MCF 10A (cell line): ENCODE measurements around the gene PXK. TPM values are rescaled to one million over a fixed set of nuclear protein-coding genes. Genes with fewer than 3 reads are reported as not detected.

Experiments
- BruUV-seq: library from RNA; stranded (reverse); fragments of 400-500 nt; replicated peaks from 2 replicates; lab custom pipeline; 2021; lab: Mats Ljungman, UMichigan
- CTCF ChIA-PET: fragments of 300-600 bp; sonication (Branson Sonifier 250); formaldehyde crosslinking; extraction: SDS; loops from one replicate; lab custom pipeline; 2021; ENCODE audit warnings: antibody characterized with exemption, inconsistent platforms; lab: Yijun Ruan, JAX
- POLR2A ChIA-PET: fragments of 300-600, 350-650 bp; sonication (Branson Sonifier 250); formaldehyde crosslinking; extraction: SDS; loops from one replicate; lab custom pipeline; 2020; ENCODE audit warnings: antibody characterized with exemption, inconsistent platforms; lab: Yijun Ruan, JAX
- DNase-seq: peaks from one replicate; pipeline ENCODE4 v3.0.0-alpha.2; 2018; ENCODE audit not compliant: unreplicated experiment
- H3K27ac Mint-ChIP-seq: one replicate; pipeline ENCODE4 v1.8.0; 2022; ENCODE audit warnings: mild to moderate bottlenecking, low read depth, mixed read lengths; ENCODE audit not compliant: unreplicated experiment
- H3K27me3 Mint-ChIP-seq: one replicate; pipeline ENCODE4 v1.8.0; 2022; ENCODE audit warnings: mixed read lengths; ENCODE audit not compliant: insufficient read depth, unreplicated experiment
- H3K36me3 Mint-ChIP-seq: one replicate; pipeline ENCODE4 v1.8.0; 2022; ENCODE audit warnings: mild to moderate bottlenecking, moderate library complexity, mixed read lengths; ENCODE audit not compliant: insufficient read depth, unreplicated experiment
- H3K4me1 Mint-ChIP-seq: one replicate; pipeline ENCODE4 v1.8.0; 2022; ENCODE audit warnings: mixed read lengths; ENCODE audit not compliant: insufficient read depth, unreplicated experiment
- H3K4me3 Mint-ChIP-seq: one replicate; pipeline ENCODE4 v1.8.0; 2022; ENCODE audit warnings: mild to moderate bottlenecking, moderate library complexity, mixed read lengths; ENCODE audit not compliant: unreplicated experiment
- H3K9me3 Mint-ChIP-seq: one replicate; pipeline ENCODE4 v1.8.0; 2022; ENCODE audit warnings: mixed read lengths; ENCODE audit not compliant: unreplicated experiment
- intact Hi-C: fragments of 100-400 bp; cut with micrococcal nuclease; formaldehyde crosslinking; loops from 2 replicates; pipeline ENCODE4 v1.14.1; 2022
- total RNA-seq: library from RNA; stranded (reverse); gene quantifications from 2 replicates; pipeline ENCODE4 v1.2.3, GENCODE V29; 2022
- TF ChIP-seq, protein P1 (sequence below): fragments of 200-600 bp; IDR thresholded peaks from one replicate; pipeline ENCODE4 v1.8.0; 2022; ENCODE audit warnings: antibody characterized with exemption, mild to moderate bottlenecking; ENCODE audit not compliant: unreplicated experiment

PXK gene
- total RNA-seq, 1 experiment from 2014 or later, result 62.2 TPM

DNA sequence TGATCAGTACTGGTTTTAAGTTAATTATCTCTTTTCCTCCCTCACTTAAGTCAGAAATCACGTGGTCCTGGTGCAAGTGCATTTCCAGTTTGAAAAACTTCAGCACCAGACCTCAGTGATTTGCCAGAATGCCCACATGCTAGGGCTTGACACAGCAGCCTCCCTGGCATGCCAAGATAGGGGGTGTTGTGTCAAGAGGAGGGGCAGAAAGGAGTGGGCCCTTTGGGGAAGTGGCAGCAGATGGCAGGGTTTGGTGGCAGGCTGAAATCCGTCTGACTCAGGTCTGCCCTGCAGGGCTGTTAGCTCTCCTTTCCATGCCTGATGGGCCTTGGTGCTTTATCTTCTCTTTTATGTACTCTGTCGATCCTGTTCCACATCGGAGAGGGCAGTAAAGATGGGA is 23.4 kb downstream of the PXK start:
- no TSS peak for BruUV-seq
- Mint-ChIP-seq H3K4me1 (peaks cover 15% of the 10 kb centered on the region), H3K27me3 (no peaks in the 10 kb centered on the region), H3K9me3 (no peaks in the 10 kb centered on the region), H3K36me3 (peaks cover 12% of the 10 kb centered on the region), H3K27ac (no peak overlapping the region), H3K4me3 (no peak overlapping the region)
- intact Hi-C loops, result no loop called here
- CTCF ChIA-PET, result interaction anchor here (0.7 kb wide), 1 partner anchor 50 kb away, joined by 3 read pairs; the partner anchor contains the start of genes HTD2 and RPP14
- TF ChIP-seq, protein P1, sequence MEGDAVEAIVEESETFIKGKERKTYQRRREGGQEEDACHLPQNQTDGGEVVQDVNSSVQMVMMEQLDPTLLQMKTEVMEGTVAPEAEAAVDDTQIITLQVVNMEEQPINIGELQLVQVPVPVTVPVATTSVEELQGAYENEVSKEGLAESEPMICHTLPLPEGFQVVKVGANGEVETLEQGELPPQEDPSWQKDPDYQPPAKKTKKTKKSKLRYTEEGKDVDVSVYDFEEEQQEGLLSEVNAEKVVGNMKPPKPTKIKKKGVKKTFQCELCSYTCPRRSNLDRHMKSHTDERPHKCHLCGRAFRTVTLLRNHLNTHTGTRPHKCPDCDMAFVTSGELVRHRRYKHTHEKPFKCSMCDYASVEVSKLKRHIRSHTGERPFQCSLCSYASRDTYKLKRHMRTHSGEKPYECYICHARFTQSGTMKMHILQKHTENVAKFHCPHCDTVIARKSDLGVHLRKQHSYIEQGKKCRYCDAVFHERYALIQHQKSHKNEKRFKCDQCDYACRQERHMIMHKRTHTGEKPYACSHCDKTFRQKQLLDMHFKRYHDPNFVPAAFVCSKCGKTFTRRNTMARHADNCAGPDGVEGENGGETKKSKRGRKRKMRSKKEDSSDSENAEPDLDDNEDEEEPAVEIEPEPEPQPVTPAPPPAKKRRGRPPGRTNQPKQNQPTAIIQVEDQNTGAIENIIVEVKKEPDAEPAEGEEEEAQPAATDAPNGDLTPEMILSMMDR, result no peak
- POLR2A ChIA-PET, result interaction anchor here (1.8 kb wide), 1 partner anchor 11 kb away, joined by 5 read pairs; no protein-coding TSS in a partner anchor
- DNase-seq, result no peak

DNA sequence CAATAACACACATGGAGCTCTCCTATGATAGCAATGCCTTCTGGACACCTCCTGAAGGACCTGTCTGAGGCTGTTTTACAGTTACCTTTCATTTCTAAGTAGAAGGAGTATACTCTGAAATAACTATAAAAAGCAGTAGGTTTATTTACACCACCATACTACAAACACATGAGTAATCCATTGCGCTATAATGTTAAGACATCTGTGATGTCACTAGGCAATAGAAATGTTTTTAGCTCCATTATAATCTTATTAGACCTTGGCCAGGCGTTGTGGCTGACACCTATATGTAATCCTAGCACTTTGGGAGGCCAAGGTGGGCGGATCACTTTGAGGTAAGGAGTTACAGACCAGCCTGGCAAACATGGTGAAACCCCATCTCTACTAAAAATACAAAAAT is 24.7 kb downstream of the PXK start:
- Mint-ChIP-seq H3K27me3 (no peaks in the 10 kb centered on the region), H3K4me3 (no peak overlapping the region), H3K9me3 (no peaks in the 10 kb centered on the region), H3K36me3 (peaks cover 12% of the 10 kb centered on the region), H3K4me1 (peaks cover 15% of the 10 kb centered on the region), H3K27ac (no peak overlapping the region)
- BruUV-seq, result no TSS peak
- POLR2A ChIA-PET, result no interaction called here
- CTCF ChIA-PET, result interaction anchor here (0.8 to 1.0 kb wide), 2 partner anchors 35 to 58 kb away, joined by 3 read pairs; no protein-coding TSS in a partner anchor
- intact Hi-C loops, result no loop called here
- TF ChIP-seq, protein P1, result no peak
- no peak for DNase-seq

DNA sequence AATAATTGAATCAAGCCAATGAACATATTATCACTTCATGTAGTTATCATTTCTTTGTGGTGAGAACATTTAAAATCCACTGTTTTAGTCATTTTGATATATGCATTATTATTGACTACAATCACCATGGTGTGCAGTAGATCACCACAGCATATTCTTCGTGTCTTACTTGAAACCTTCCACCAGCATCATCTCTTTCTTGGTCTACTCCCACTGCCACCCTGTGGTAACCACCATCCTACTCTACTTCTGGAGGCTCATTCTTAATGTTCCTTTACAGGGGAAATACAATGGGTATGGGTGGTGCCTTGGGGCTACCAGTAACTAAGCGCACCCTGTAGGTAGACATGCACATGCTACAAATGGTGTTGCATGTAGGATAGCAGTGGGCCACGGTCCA is 25.4 kb downstream of the PXK start:
- peaks cover 15% of the 10 kb centered on the region for H3K4me1 Mint-ChIP-seq
- ChIA-PET POLR2A (no interaction called here), CTCF (no interaction called here)
- H3K9me3 Mint-ChIP-seq, result no peaks in the 10 kb centered on the region
- H3K27ac Mint-ChIP-seq, result no peak overlapping the region
- intact Hi-C loops, result no loop called here
- no peak overlapping the region for H3K4me3 Mint-ChIP-seq
- H3K36me3 Mint-ChIP-seq, result peaks cover 12% of the 10 kb centered on the region
- no peak for DNase-seq
- no TSS peak for BruUV-seq
- H3K27me3 Mint-ChIP-seq, result no peaks in the 10 kb centered on the region
- TF ChIP-seq, protein P1, result no peak

DNA sequence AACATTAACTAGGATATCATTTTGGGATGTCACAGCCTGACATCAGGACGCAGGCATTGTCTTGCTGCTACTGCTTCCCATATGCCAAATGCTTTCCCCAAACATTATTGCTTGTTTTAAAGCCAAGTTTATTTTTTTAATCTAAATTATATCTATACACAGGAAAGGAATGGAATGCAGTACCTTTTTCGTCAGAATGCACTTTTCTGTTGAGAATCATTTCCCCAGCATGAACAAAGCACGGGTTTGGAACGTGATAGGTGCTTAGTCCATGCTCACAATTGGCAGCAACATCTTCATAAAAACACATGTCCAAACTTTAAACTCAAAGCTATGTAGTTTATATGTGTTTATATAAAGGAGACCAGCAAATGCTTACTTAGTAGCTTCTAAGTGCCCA is 26.1 kb downstream of the PXK start:
- intact Hi-C loops, result no loop called here
- no TSS peak for BruUV-seq
- H3K4me1 Mint-ChIP-seq, result peaks cover 11% of the 10 kb centered on the region
- TF ChIP-seq, protein P1, result no peak
- no peak for DNase-seq
- H3K36me3 Mint-ChIP-seq, result peaks cover 11% of the 10 kb centered on the region
- no peaks in the 10 kb centered on the region for H3K27me3 Mint-ChIP-seq
- POLR2A ChIA-PET, result no interaction called here
- CTCF ChIA-PET, result interaction anchor here (0.5 to 1.0 kb wide), 7 partner anchors 9 to 186 kb away, joined by 3 to 4 read pairs (median 3); no protein-coding TSS in a partner anchor
- no peak overlapping the region for H3K27ac Mint-ChIP-seq
- H3K4me3 Mint-ChIP-seq, result no peak overlapping the region
- no peaks in the 10 kb centered on the region for H3K9me3 Mint-ChIP-seq
